ENCODE measurements around the gene LY6G5C.

The LY6G5C gene

GRCh38 chr6:31693535-31693934, 12.7 kb upstream of the LY6G5C start:
- ChIA-PET CTCF (no interaction called here), POLR2A (interaction anchor here (1.6 to 6.3 kb wide), 2 partner anchors 9 to 121 kb away, joined by 5 to 30 read pairs; partner anchors contain the start of genes ABHD16A, HSPA1A and HSPA1L)
- TF ChIP-seq, protein P1, sequence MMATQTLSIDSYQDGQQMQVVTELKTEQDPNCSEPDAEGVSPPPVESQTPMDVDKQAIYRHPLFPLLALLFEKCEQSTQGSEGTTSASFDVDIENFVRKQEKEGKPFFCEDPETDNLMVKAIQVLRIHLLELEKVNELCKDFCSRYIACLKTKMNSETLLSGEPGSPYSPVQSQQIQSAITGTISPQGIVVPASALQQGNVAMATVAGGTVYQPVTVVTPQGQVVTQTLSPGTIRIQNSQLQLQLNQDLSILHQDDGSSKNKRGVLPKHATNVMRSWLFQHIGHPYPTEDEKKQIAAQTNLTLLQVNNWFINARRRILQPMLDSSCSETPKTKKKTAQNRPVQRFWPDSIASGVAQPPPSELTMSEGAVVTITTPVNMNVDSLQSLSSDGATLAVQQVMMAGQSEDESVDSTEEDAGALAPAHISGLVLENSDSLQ (IDR thresholded peaks at IDR 0.05) = no peak
- TF ChIP-seq ELF4 (IDR thresholded peaks at IDR 0.05) = no peak
- TF ChIP-seq HDGF (IDR thresholded peaks at IDR 0.05; ENCODE audit: borderline replicate concordance) = no peak
- no peak for TF ChIP-seq TARDBP (IDR thresholded peaks at IDR 0.05)
- no peak for TF ChIP-seq ZNF384 (IDR thresholded peaks at IDR 0.05)
- no peak for TF ChIP-seq CTBP1 (IDR thresholded peaks at IDR 0.05; ENCODE audit: borderline replicate concordance)
- no peak for TF ChIP-seq NFRKB (IDR thresholded peaks at IDR 0.05)
- TF ChIP-seq ARNT (IDR thresholded peaks at IDR 0.05) = no peak
- TF ChIP-seq SP1 (IDR thresholded peaks at IDR 0.05) = no peak
- no peak for TF ChIP-seq FOXK2 (IDR thresholded peaks at IDR 0.05)
- no peak for TF ChIP-seq SUZ12 (IDR thresholded peaks at IDR 0.05)
- no peak for TF ChIP-seq FOXM1 (IDR thresholded peaks at IDR 0.05; ENCODE audit: borderline replicate concordance)
- no peak for TF ChIP-seq L3MBTL2 (conservative IDR thresholded peaks at IDR 0.05)
- DNase-seq (ENCODE audit: extremely low spot score) = no peak

- CTCF ChIA-PET = no interaction called here
- TF ChIP-seq ARNT (IDR thresholded peaks at IDR 0.05) = no peak
- TF ChIP-seq SP1 (IDR thresholded peaks at IDR 0.05) = no peak
- no peak for DNase-seq (ENCODE audit: extremely low spot score)
- POLR2A ChIA-PET = interaction anchor here (1.6 to 6.3 kb wide), 2 partner anchors 10 to 122 kb away, joined by 5 to 30 read pairs; partner anchors contain the start of genes ABHD16A, HSPA1A and HSPA1L
Measured at GRCh38 chr6:31692886-31693285, 12.0 kb upstream of the LY6G5C start.

- ChIA-PET POLR2A (interaction anchor here (1.6 to 6.3 kb wide), 3 partner anchors 10 to 122 kb away, joined by 5 to 30 read pairs (median 6); partner anchors contain the start of genes ABHD16A, GPANK1, HSPA1A and HSPA1L), CTCF (no interaction called here)
- no peak for DNase-seq (ENCODE audit: extremely low spot score)
- no peak for TF ChIP-seq BHLHE40 (IDR thresholded peaks at IDR 0.05; ENCODE audit: borderline replicate concordance)
Measured at GRCh38 chr6:31692353-31692752, 11.5 kb upstream of the LY6G5C start.

DNA sequence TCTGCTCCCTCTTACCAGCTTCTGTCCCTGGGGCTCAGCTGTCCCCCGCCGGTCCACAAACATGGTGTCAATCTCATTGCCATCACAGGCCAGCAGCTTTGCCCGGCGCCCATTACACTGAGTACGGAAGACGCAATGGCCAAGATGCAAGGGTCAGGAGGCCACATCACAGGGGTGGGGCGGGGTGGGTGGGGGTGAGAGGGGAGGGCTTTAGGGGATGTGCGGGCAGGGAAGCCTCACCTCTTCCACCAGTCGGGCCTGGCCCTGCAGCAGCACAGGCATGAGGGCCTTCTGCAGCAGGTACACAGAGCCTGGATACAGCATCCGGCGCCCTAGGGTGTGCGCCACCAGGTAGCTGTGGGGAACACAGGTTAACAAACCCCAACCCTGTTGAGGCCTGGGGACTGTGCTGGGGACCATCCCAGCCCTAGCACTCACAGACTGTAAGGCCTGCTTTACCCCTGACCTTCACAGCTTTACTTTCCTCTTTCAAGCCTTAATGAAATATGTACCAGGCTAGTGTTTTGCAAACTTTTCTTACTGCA, 10.8 kb upstream of the LY6G5C start:
- ChIA-PET POLR2A (interaction anchor here (1.6 to 6.3 kb wide), 3 partner anchors 11 to 123 kb away, joined by 5 to 30 read pairs (median 6); partner anchors contain the start of genes ABHD16A, GPANK1, HSPA1A and HSPA1L), CTCF (no interaction called here)
- TF ChIP-seq SUZ12 (IDR thresholded peaks at IDR 0.05) (no peak), FOXM1 (IDR thresholded peaks at IDR 0.05; ENCODE audit: borderline replicate concordance) (no peak)
- TF ChIP-seq, protein P1 (IDR thresholded peaks at IDR 0.05) = no peak
- no peak for DNase-seq (ENCODE audit: extremely low spot score)

GRCh38 chr6:31691078-31691463, 10.2 kb upstream of the LY6G5C start:
- TF ChIP-seq FOXK2 (IDR thresholded peaks at IDR 0.05) = no peak
- TF ChIP-seq ELF4 (IDR thresholded peaks at IDR 0.05) = no peak
- no peak for TF ChIP-seq FOXA1 (IDR thresholded peaks at IDR 0.05)
- TF ChIP-seq L3MBTL2 (conservative IDR thresholded peaks at IDR 0.05) = no peak
- no peak for TF ChIP-seq FOXM1 (IDR thresholded peaks at IDR 0.05; ENCODE audit: borderline replicate concordance)
- no peak for TF ChIP-seq SP1 (IDR thresholded peaks at IDR 0.05)
- TF ChIP-seq TARDBP (IDR thresholded peaks at IDR 0.05) = no peak
- no peak for TF ChIP-seq BHLHE40 (IDR thresholded peaks at IDR 0.05; ENCODE audit: borderline replicate concordance)
- TF ChIP-seq NFRKB (IDR thresholded peaks at IDR 0.05) = no peak
- TF ChIP-seq SUZ12 (IDR thresholded peaks at IDR 0.05) = no peak
- TF ChIP-seq HDGF (IDR thresholded peaks at IDR 0.05; ENCODE audit: borderline replicate concordance) = no peak
- TF ChIP-seq, protein P1 (IDR thresholded peaks at IDR 0.05) = no peak
- no peak for TF ChIP-seq LEF1 (IDR thresholded peaks at IDR 0.05; ENCODE audit: borderline replicate concordance)
- TF ChIP-seq ARNT (IDR thresholded peaks at IDR 0.05) = no peak
- TF ChIP-seq ZNF384 (IDR thresholded peaks at IDR 0.05) = no peak
- CTCF ChIA-PET = no interaction called here
- POLR2A ChIA-PET = interaction anchor here (1.2 to 6.3 kb wide), 3 partner anchors 12 to 49 kb away, joined by 4 to 30 read pairs (median 6); partner anchors contain the start of genes ABHD16A, GPANK1 and MSH5
- no peak for DNase-seq (ENCODE audit: extremely low spot score)

DNA sequence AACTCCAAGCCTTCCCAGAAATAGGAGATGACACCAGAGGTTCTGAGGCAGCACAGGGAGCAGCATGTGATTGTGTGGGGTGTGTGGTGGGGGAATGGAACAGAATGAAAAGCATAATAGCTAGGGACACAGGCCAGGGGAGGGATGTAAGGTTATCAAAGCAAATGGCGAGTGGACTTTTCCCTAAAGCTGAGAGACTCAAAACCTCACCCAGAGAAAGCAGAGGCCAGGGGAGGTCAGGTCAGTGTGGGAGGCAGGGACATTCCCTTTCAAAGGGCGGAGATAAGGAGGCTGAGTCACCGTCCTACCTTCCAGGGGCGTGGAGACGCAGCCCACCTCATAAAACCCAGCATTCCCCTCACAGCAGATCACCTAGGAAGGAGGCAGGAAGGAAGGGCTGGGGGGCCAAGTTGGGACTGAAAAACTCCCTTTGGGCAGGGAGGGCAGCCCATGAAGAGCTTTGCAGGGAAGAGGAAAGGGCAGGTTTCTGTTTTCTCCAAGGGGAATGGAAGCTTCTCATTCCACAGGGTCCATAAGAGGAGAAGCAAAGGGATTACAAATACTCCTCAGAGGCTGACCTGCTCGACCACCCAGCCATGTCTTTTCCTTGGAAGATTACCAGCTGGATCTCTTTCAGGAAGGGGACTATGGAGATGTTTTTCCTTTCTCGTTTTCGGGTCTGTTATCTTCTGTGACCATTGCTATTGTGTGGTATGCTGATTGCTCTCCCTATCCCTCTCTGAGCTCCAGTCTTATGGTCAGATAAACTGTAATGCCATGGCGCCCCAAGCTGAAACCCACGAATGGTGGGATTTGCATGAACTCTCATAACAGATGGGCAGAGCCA, 9.6 kb upstream of the LY6G5C start:
- ChIA-PET CTCF (interaction anchor here (0.6 kb wide), 1 partner anchor 10 kb away, joined by 3 read pairs; no protein-coding TSS in a partner anchor), POLR2A (interaction anchor here (0.9 to 6.3 kb wide), 5 partner anchors 12 to 137 kb away, joined by 3 to 30 read pairs (median 4); partner anchors contain the start of genes ABHD16A, C6orf47, GPANK1 and HSPA1B)
- TF ChIP-seq FOXM1 (IDR thresholded peaks at IDR 0.05; ENCODE audit: borderline replicate concordance) = no peak
- TF ChIP-seq FOXA1 (IDR thresholded peaks at IDR 0.05) = no peak
- TF ChIP-seq ARNT (IDR thresholded peaks at IDR 0.05) = no peak
- TF ChIP-seq ELF4 (IDR thresholded peaks at IDR 0.05) = no peak
- TF ChIP-seq CTBP1 (IDR thresholded peaks at IDR 0.05; ENCODE audit: borderline replicate concordance) = no peak
- TF ChIP-seq SP1 (IDR thresholded peaks at IDR 0.05) = no peak
- no peak for TF ChIP-seq SUZ12 (IDR thresholded peaks at IDR 0.05)
- DNase-seq (ENCODE audit: extremely low spot score) = no peak

Data from HEK293T (cell line).